Measurements from ENCODE around the gene CALM1. TPM values are rescaled to one million over a fixed set of nuclear protein-coding genes. Genes with fewer than 3 reads are reported as not detected.

Gene CALM1
- total RNA-seq, 2 donors from 2014 or later, result 391 to 489 TPM

- Mint-ChIP-seq H3K36me3 (ENCODE audit: insufficient read depth in 2 of 2) (no peaks in the 10 kb centered on the region), H3K4me1 (ENCODE audit: low read depth) (peaks cover 5% of the 10 kb centered on the region), H3K9me3 (no peaks in the 10 kb centered on the region), H3K27ac (no peak overlapping the region), H3K4me3 (no peak overlapping the region), H3K27me3 (ENCODE audit: low read depth) (no peaks in the 10 kb centered on the region)
- ATAC-seq (replicated peaks in 1 of 2) (no peak), DNase-seq (no peak)
Observed at GRCh38 chr14:90374813-90375212, 22.0 kb upstream of the CALM1 start.

- H3K36me3 Mint-ChIP-seq (ENCODE audit: insufficient read depth in 2 of 2), result no peaks in the 10 kb centered on the region
- H3K27me3 Mint-ChIP-seq (ENCODE audit: low read depth), result no peaks in the 10 kb centered on the region
- no peak overlapping the region for H3K4me3 Mint-ChIP-seq
- ATAC-seq (replicated peaks in 1 of 2), result no peak
- H3K27ac Mint-ChIP-seq, result no peak overlapping the region
- H3K4me1 Mint-ChIP-seq (ENCODE audit: low read depth), result peaks cover 5% of the 10 kb centered on the region
- H3K9me3 Mint-ChIP-seq, result no peaks in the 10 kb centered on the region
- no peak for DNase-seq
Observed at GRCh38 chr14:90375934-90376333, 20.9 kb upstream of the CALM1 start.

- Mint-ChIP-seq H3K4me3 (no peak overlapping the region), H3K4me1 (ENCODE audit: low read depth) (peaks cover 5% of the 10 kb centered on the region), H3K27ac (no peak overlapping the region), H3K36me3 (ENCODE audit: insufficient read depth in 2 of 2) (no peaks in the 10 kb centered on the region), H3K9me3 (no peaks in the 10 kb centered on the region), H3K27me3 (ENCODE audit: low read depth) (no peaks in the 10 kb centered on the region)
- no peak for ATAC-seq (replicated peaks in 1 of 2)
- DNase-seq, result no peak
Observed at GRCh38 chr14:90378249-90378648, 18.6 kb upstream of the CALM1 start.

- H3K4me3 Mint-ChIP-seq, result no peak overlapping the region
- ATAC-seq (replicated peaks in 1 of 2), result no peak
- no peaks in the 10 kb centered on the region for H3K9me3 Mint-ChIP-seq
- no peaks in the 10 kb centered on the region for H3K36me3 Mint-ChIP-seq (ENCODE audit: insufficient read depth in 2 of 2)
- H3K4me1 Mint-ChIP-seq (ENCODE audit: low read depth), result peaks cover 5% of the 10 kb centered on the region
- H3K27ac Mint-ChIP-seq, result no peak overlapping the region
- no peak for DNase-seq
- H3K27me3 Mint-ChIP-seq (ENCODE audit: low read depth), result no peaks in the 10 kb centered on the region
Observed at GRCh38 chr14:90379106-90379505, 17.7 kb upstream of the CALM1 start.

- Mint-ChIP-seq H3K27me3 (ENCODE audit: low read depth) (no peaks in the 10 kb centered on the region), H3K4me1 (ENCODE audit: low read depth) (peaks cover 6% of the 10 kb centered on the region), H3K4me3 (no peak overlapping the region), H3K9me3 (no peaks in the 10 kb centered on the region), H3K36me3 (ENCODE audit: insufficient read depth in 2 of 2) (no peaks in the 10 kb centered on the region), H3K27ac (no peak overlapping the region)
- ATAC-seq (replicated peaks in 1 of 2) (no peak), DNase-seq (no peak)
Observed at GRCh38 chr14:90381011-90381786, 15.6 kb upstream of the CALM1 start.

GRCh38 chr14:90381999-90382451 is 14.8 kb upstream of the CALM1 start:
- DNase-seq, result peak in 1 of 2 donors; percentile 38

GRCh38 chr14:90382491-90383125 is 14.2 kb upstream of the CALM1 start:
- Mint-ChIP-seq H3K4me3 (no peak overlapping the region), H3K36me3 (ENCODE audit: insufficient read depth in 2 of 2) (no peaks in the 10 kb centered on the region), H3K4me1 (ENCODE audit: low read depth) (peaks cover 10% of the 10 kb centered on the region), H3K27ac (no peak overlapping the region), H3K27me3 (ENCODE audit: low read depth) (no peaks in the 10 kb centered on the region), H3K9me3 (no peaks in the 10 kb centered on the region)
- DNase-seq (peak; percentile 66 to 71), ATAC-seq (replicated peaks in 1 of 2) (peak; percentile 26 to 28)

More at GRCh38 chr14:90381999-90382451, 14.8 kb upstream of the CALM1 start:
- no peak for ATAC-seq (replicated peaks in 1 of 2)
- Mint-ChIP-seq H3K4me1 (ENCODE audit: low read depth) (peaks cover 10% of the 10 kb centered on the region), H3K9me3 (no peaks in the 10 kb centered on the region), H3K4me3 (no peak overlapping the region), H3K27ac (no peak overlapping the region), H3K36me3 (ENCODE audit: insufficient read depth in 2 of 2) (no peaks in the 10 kb centered on the region), H3K27me3 (ENCODE audit: low read depth) (no peaks in the 10 kb centered on the region)

GRCh38 chr14:90383126-90383730 is 13.6 kb upstream of the CALM1 start:
- Mint-ChIP-seq H3K4me3 (no peak overlapping the region), H3K27ac (no peak overlapping the region), H3K36me3 (ENCODE audit: insufficient read depth in 2 of 2) (no peaks in the 10 kb centered on the region), H3K9me3 (no peaks in the 10 kb centered on the region), H3K27me3 (ENCODE audit: low read depth) (no peaks in the 10 kb centered on the region), H3K4me1 (ENCODE audit: low read depth) (peaks cover 15% of the 10 kb centered on the region)
- ATAC-seq (replicated peaks in 1 of 2) (peak; percentile 94 to 95), DNase-seq (peak; percentile 98 to 99)

- ATAC-seq (replicated peaks in 1 of 2) (peak; percentile 23 to 36), DNase-seq (peak; percentile 71)
- H3K27ac Mint-ChIP-seq, result no peak overlapping the region
- H3K9me3 Mint-ChIP-seq, result no peaks in the 10 kb centered on the region
- H3K4me1 Mint-ChIP-seq (ENCODE audit: low read depth), result peaks cover 22% of the 10 kb centered on the region
- H3K4me3 Mint-ChIP-seq, result no peak overlapping the region
- H3K27me3 Mint-ChIP-seq (ENCODE audit: low read depth), result no peaks in the 10 kb centered on the region
- no peaks in the 10 kb centered on the region for H3K36me3 Mint-ChIP-seq (ENCODE audit: insufficient read depth in 2 of 2)
Observed at GRCh38 chr14:90383731-90384542, 12.9 kb upstream of the CALM1 start.

GRCh38 chr14:90384543-90384911 is 12.3 kb upstream of the CALM1 start:
- DNase-seq, result peak in 1 of 2 donors; percentile 26
- no peaks in the 10 kb centered on the region for H3K27me3 Mint-ChIP-seq (ENCODE audit: low read depth)
- H3K9me3 Mint-ChIP-seq, result peaks cover 0 to under 1% of the 10 kb centered on the region in 2 donors
- peak; percentile 10 for ATAC-seq (replicated peaks in 1 of 2)
- peaks cover 23% of the 10 kb centered on the region for H3K4me1 Mint-ChIP-seq (ENCODE audit: low read depth)
- H3K4me3 Mint-ChIP-seq, result no peak overlapping the region
- H3K36me3 Mint-ChIP-seq (ENCODE audit: insufficient read depth in 2 of 2), result no peaks in the 10 kb centered on the region
- H3K27ac Mint-ChIP-seq, result no peak overlapping the region

- Mint-ChIP-seq H3K27me3 (ENCODE audit: low read depth) (no peaks in the 10 kb centered on the region), H3K27ac (no peak overlapping the region), H3K4me1 (ENCODE audit: low read depth) (peaks cover 23% of the 10 kb centered on the region), H3K4me3 (peak overlapping the region in 1 of 2 donors; percentile 42), H3K9me3 (peaks cover 0 to 2% of the 10 kb centered on the region in 2 donors), H3K36me3 (ENCODE audit: insufficient read depth in 2 of 2) (no peaks in the 10 kb centered on the region)
- DNase-seq, result no peak
- no peak for ATAC-seq (replicated peaks in 1 of 2)
Observed at GRCh38 chr14:90386321-90386720, 10.5 kb upstream of the CALM1 start.

GRCh38 chr14:90387206-90387760 is 9.5 kb upstream of the CALM1 start:
- Mint-ChIP-seq H3K36me3 (ENCODE audit: insufficient read depth in 2 of 2) (no peaks in the 10 kb centered on the region), H3K4me1 (ENCODE audit: low read depth) (peaks cover 23% of the 10 kb centered on the region), H3K4me3 (no peak overlapping the region), H3K27ac (no peak overlapping the region), H3K9me3 (peaks cover 0 to 2% of the 10 kb centered on the region in 2 donors), H3K27me3 (ENCODE audit: low read depth) (no peaks in the 10 kb centered on the region)
- ATAC-seq (replicated peaks in 1 of 2) (no peak), DNase-seq (no peak)

Measured in activated T-cell treated with anti-CD3 and anti-CD28 coated beads, Interleukin-2, amount 50 U/mL, for 72 hours (primary cell).